ENCODE measurements around the gene PAFAH1B1.
A peak's percentile ranks its signal among the peaks of the same experiment; 100 is the strongest.

The PAFAH1B1 gene

GRCh38 chr17:2711608-2712299 is 118.3 kb downstream of the PAFAH1B1 start, which contains the start of gene CLUH:
CLUH (minus strand) TSS chr17:2711764; CDS start chr17:2711661, 103 bp downstream.
- TF ChIP-seq POU2F2 (IDR thresholded peaks at IDR 0.05; ENCODE audit: low read depth, low read length) (peak; percentile 10; the same call in 1 of the 2 replicates), POLR2AphosphoS5 (IDR thresholded peaks at IDR 0.05; ENCODE audit: low read depth, low read length) (peak; percentile 62; the same call in 1 of the 2 replicates), POLR2A (IDR thresholded peaks at IDR 0.05; ENCODE audit: low read depth, low read length) (peak; percentile 64; the same call in 1 of the 2 replicates), TAF1 (IDR thresholded peaks at IDR 0.05; ENCODE audit: low read depth, low read length) (no peak)
- peak; percentile 100 for FAIRE-seq
- DNase-seq (ENCODE audit: insufficient read length, low spot score), result peak; percentile 99

- DNase-seq (ENCODE audit: insufficient read length, low spot score), result no peak
- no peak for FAIRE-seq
Measured at GRCh38 chr17:2712300-2713043, 119.0 kb downstream of the PAFAH1B1 start.

GRCh38 chr17:2713881-2714280 is 120.4 kb downstream of the PAFAH1B1 start:
- DNase-seq (ENCODE audit: insufficient read length, low spot score), result no peak
- TF ChIP-seq SPI1 (IDR thresholded peaks at IDR 0.05; ENCODE audit: low read depth, low read length) (no peak), PAX5 (IDR thresholded peaks at IDR 0.05; ENCODE audit: insufficient read depth, low read length, severe bottlenecking) (no peak), POU2F2 (IDR thresholded peaks at IDR 0.05; ENCODE audit: low read depth, low read length) (no peak), TAF1 (IDR thresholded peaks at IDR 0.05; ENCODE audit: low read depth, low read length) (no peak), POLR2AphosphoS5 (IDR thresholded peaks at IDR 0.05; ENCODE audit: low read depth, low read length) (no peak), POLR2A (IDR thresholded peaks at IDR 0.05; ENCODE audit: low read depth, low read length) (no peak)
- no peak for FAIRE-seq

More at GRCh38 chr17:2712300-2713043, 119.0 kb downstream of the PAFAH1B1 start:
- TF ChIP-seq POLR2AphosphoS5 (IDR thresholded peaks at IDR 0.05; ENCODE audit: low read depth, low read length), result no peak
- no peak for TF ChIP-seq PAX5 (IDR thresholded peaks at IDR 0.05; ENCODE audit: insufficient read depth, low read length, severe bottlenecking)
- no peak for TF ChIP-seq POLR2A (IDR thresholded peaks at IDR 0.05; ENCODE audit: low read depth, low read length)
- TF ChIP-seq POU2F2 (IDR thresholded peaks at IDR 0.05; ENCODE audit: low read depth, low read length), result no peak
- TF ChIP-seq TAF1 (IDR thresholded peaks at IDR 0.05; ENCODE audit: low read depth, low read length), result no peak
- no peak for TF ChIP-seq SPI1 (IDR thresholded peaks at IDR 0.05; ENCODE audit: low read depth, low read length)

- DNase-seq (ENCODE audit: insufficient read length, low spot score) (no peak), FAIRE-seq (no peak)
- TF ChIP-seq TAF1 (IDR thresholded peaks at IDR 0.05; ENCODE audit: low read depth, low read length), result no peak
- no peak for TF ChIP-seq SPI1 (IDR thresholded peaks at IDR 0.05; ENCODE audit: low read depth, low read length)
- TF ChIP-seq PAX5 (IDR thresholded peaks at IDR 0.05; ENCODE audit: insufficient read depth, low read length, severe bottlenecking), result no peak
- no peak for TF ChIP-seq POLR2A (IDR thresholded peaks at IDR 0.05; ENCODE audit: low read depth, low read length)
- no peak for TF ChIP-seq POLR2AphosphoS5 (IDR thresholded peaks at IDR 0.05; ENCODE audit: low read depth, low read length)
- TF ChIP-seq POU2F2 (IDR thresholded peaks at IDR 0.05; ENCODE audit: low read depth, low read length), result no peak
Measured at GRCh38 chr17:2716649-2717048, 123.2 kb downstream of the PAFAH1B1 start.

- TF ChIP-seq SPI1 (IDR thresholded peaks at IDR 0.05; ENCODE audit: low read depth, low read length) (no peak), POLR2A (IDR thresholded peaks at IDR 0.05; ENCODE audit: low read depth, low read length) (no peak), TAF1 (IDR thresholded peaks at IDR 0.05; ENCODE audit: low read depth, low read length) (no peak), POLR2AphosphoS5 (IDR thresholded peaks at IDR 0.05; ENCODE audit: low read depth, low read length) (no peak), PAX5 (IDR thresholded peaks at IDR 0.05; ENCODE audit: insufficient read depth, low read length, severe bottlenecking) (no peak), POU2F2 (IDR thresholded peaks at IDR 0.05; ENCODE audit: low read depth, low read length) (no peak)
- DNase-seq (ENCODE audit: insufficient read length, low spot score) (no peak), FAIRE-seq (no peak)
Measured at GRCh38 chr17:2718150-2718938, 124.9 kb downstream of the PAFAH1B1 start.

- FAIRE-seq, result no peak
- TF ChIP-seq POU2F2 (IDR thresholded peaks at IDR 0.05; ENCODE audit: low read depth, low read length) (no peak), TAF1 (IDR thresholded peaks at IDR 0.05; ENCODE audit: low read depth, low read length) (no peak), POLR2A (IDR thresholded peaks at IDR 0.05; ENCODE audit: low read depth, low read length) (no peak), SPI1 (IDR thresholded peaks at IDR 0.05; ENCODE audit: low read depth, low read length) (no peak), PAX5 (IDR thresholded peaks at IDR 0.05; ENCODE audit: insufficient read depth, low read length, severe bottlenecking) (no peak), POLR2AphosphoS5 (IDR thresholded peaks at IDR 0.05; ENCODE audit: low read depth, low read length) (no peak)
- DNase-seq (ENCODE audit: insufficient read length, low spot score), result no peak
Measured at GRCh38 chr17:2719861-2720260, 126.4 kb downstream of the PAFAH1B1 start.

GRCh38 chr17:2721603-2722002 is 128.1 kb downstream of the PAFAH1B1 start:
- FAIRE-seq, result no peak
- TF ChIP-seq SPI1 (IDR thresholded peaks at IDR 0.05; ENCODE audit: low read depth, low read length), result no peak
- no peak for TF ChIP-seq TAF1 (IDR thresholded peaks at IDR 0.05; ENCODE audit: low read depth, low read length)
- TF ChIP-seq POLR2AphosphoS5 (IDR thresholded peaks at IDR 0.05; ENCODE audit: low read depth, low read length), result no peak
- DNase-seq (ENCODE audit: insufficient read length, low spot score), result no peak

GRCh38 chr17:2722611-2723010 is 129.2 kb downstream of the PAFAH1B1 start:
- TF ChIP-seq PAX5 (IDR thresholded peaks at IDR 0.05; ENCODE audit: insufficient read depth, low read length, severe bottlenecking) (no peak), POU2F2 (IDR thresholded peaks at IDR 0.05; ENCODE audit: low read depth, low read length) (no peak), POLR2AphosphoS5 (IDR thresholded peaks at IDR 0.05; ENCODE audit: low read depth, low read length) (no peak), POLR2A (IDR thresholded peaks at IDR 0.05; ENCODE audit: low read depth, low read length) (no peak), TAF1 (IDR thresholded peaks at IDR 0.05; ENCODE audit: low read depth, low read length) (no peak), SPI1 (IDR thresholded peaks at IDR 0.05; ENCODE audit: low read depth, low read length) (no peak)
- DNase-seq (ENCODE audit: insufficient read length, low spot score) (no peak), FAIRE-seq (no peak)

- FAIRE-seq (no peak), DNase-seq (ENCODE audit: insufficient read length, low spot score) (no peak)
- TF ChIP-seq POLR2A (IDR thresholded peaks at IDR 0.05; ENCODE audit: low read depth, low read length), result no peak
- TF ChIP-seq POLR2AphosphoS5 (IDR thresholded peaks at IDR 0.05; ENCODE audit: low read depth, low read length), result no peak
- TF ChIP-seq PAX5 (IDR thresholded peaks at IDR 0.05; ENCODE audit: insufficient read depth, low read length, severe bottlenecking), result no peak
- no peak for TF ChIP-seq POU2F2 (IDR thresholded peaks at IDR 0.05; ENCODE audit: low read depth, low read length)
- TF ChIP-seq SPI1 (IDR thresholded peaks at IDR 0.05; ENCODE audit: low read depth, low read length), result no peak
- no peak for TF ChIP-seq TAF1 (IDR thresholded peaks at IDR 0.05; ENCODE audit: low read depth, low read length)
Measured at GRCh38 chr17:2723505-2723996, 130.1 kb downstream of the PAFAH1B1 start.
